ENCODE data around the gene HSD3B1.
"Not testable (repeated sequence)": the region's sequence is repeated elsewhere in the genome, so short reads cannot be mapped to it uniquely, and the experiment has no call there.

The HSD3B1 gene

DNA sequence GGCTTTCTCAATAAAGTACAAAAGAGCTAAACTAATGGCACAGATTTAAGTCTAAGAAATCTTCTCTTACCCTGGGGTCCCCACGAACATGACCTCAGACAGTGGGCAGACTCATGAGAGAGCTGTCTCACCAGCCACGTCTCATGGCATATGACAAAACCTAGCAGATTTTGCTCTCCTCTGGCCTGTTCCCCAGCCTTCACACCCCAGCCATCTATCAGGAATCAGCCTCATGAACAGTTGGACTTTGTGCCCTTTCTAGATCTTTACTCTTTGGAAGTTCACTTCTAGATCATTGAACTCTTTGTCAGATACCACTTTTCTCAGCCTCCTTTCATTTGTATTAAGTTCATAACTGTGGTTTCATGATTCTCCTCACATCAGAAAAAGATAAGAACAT lies 14.2 kb upstream of the HSD3B1 start:
- no peak for DNase-seq

GRCh38 chr1:119504831-119505230 lies 2.2 kb upstream of the HSD3B1 start:
- DNase-seq: no peak

DNA sequence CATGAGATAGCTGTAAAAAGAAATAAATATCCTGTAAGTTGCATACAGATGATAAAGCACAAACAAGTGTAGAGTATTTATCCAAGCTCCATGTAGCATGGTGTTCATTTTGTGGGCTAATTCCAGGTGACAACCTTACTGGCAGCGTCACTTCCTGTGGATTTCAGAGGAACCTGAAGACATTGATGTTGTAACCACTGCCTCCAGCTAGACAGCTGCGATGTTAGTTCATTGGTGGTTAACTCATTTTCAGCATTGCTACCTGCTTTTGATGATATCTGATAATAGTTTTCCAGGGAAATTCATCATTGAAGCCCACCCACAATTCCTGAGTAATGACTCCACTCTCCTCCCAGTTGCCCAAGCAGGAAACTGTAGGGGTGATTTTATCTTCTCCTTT lies 3.0 kb downstream of the HSD3B1 start:
- no peak for DNase-seq

DNA sequence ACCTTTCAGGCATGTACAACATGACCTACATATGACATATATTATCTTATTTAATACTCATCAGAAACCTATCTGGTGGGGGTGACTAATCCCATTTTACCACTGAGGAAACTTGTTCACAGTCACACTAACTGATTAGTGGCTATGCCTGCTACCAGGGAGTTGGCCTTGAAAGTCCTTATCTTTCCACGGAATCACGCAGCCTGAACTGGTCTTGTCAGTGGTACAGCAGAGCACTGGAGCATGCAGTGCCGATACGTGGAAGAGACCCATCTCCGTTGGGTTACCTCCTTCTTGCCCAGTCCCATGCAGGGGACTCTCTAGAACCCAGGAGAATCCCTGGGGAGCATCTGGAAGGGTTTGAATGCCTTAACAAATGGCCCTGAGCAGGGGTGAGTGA lies 8.2 kb downstream of the HSD3B1 start:
- no peak for DNase-seq

- no peak for DNase-seq
Measured at GRCh38 chr1:119516247-119516646, 9.2 kb downstream of the HSD3B1 start.

GRCh38 chr1:119516680-119517079 lies 9.7 kb downstream of the HSD3B1 start:
- DNase-seq: no peak

- DNase-seq: not testable (repeated sequence)
Measured at GRCh38 chr1:119517667-119518066, 10.7 kb downstream of the HSD3B1 start.

DNA sequence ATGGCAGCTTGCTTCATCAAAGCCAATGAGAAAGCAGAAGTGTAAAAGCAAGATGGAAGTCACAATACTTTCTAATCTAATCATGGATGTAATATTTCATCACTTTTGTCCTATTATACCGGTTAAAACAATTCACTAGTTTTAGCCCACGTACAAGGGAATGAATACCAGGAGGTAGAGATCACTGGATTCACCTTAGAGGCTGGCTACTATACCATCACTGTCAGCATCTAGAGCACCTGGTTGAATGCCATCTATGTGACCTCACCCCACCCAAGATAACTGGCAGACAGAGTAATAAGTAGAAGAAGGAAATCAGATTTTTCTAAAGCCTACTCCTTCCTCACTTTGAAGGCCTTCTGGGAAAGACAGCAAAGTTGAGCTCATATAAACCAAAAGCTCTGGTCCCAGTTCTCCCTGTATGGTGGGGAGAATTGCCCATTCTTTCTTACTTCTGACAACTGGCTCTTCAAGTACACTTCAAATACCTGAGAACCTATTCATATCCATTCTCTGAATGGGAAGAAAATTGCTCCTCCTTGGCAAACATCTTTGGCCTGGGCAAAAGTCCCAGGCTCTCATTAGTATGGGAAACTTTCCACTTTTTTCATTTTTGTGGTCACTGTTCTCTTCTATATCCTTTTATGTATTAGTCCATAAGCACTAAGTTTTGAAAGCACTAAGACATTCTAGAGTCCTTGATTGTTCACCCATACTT lies 24.8 kb downstream of the HSD3B1 start:
- DNase-seq: no peak

DNA sequence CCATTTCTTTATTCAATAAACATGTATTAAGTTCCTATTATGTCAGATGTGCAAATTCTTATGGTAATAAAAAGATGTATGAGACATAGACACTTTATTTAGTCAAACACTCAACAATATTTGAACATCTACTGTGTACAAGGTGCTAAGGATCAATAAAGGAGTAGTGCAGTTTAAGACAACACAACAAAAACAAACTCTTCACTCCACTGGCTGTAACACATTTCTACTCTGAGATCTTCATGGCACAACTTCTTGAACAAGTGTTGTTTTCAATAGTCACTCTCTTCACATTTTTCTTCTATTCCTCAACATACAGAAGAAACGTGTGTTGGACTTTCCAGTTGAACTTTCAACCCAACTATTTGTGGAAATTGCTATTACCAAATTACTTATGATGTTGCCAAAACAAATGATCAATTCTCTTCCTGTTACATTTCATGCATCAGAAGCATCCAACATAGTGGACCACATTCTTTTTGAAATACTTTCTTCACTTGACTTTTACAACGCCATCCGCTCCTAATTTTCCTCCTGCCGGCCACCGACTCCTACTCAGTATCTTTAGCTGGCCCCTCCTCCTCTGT lies 25.4 kb downstream of the HSD3B1 start:
- no peak for DNase-seq

- DNase-seq: no peak
Measured at GRCh38 chr1:119535381-119535780, 28.4 kb downstream of the HSD3B1 start.

DNA sequence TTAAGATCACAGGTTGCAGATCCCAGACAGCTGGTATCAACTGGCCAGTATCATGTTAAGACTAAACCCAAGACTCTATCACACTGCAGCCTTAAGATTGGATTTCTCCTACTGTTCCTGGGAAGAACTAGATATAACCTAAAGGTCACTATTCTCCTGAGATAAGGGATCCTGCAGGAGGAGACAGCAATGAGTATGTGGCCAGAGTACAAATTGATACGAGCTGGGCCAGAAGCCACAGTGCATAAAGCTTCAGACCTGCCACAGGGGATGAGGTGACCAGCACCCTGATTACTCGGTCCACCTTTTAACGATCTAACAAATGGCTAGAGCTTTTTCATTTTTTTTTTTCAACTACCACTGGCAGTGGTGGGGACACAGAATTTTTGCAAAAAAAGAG lies 31.0 kb downstream of the HSD3B1 start:
- DNase-seq: no peak

- DNase-seq: no peak
Measured at GRCh38 chr1:119539636-119540035, 32.6 kb downstream of the HSD3B1 start.

DNA sequence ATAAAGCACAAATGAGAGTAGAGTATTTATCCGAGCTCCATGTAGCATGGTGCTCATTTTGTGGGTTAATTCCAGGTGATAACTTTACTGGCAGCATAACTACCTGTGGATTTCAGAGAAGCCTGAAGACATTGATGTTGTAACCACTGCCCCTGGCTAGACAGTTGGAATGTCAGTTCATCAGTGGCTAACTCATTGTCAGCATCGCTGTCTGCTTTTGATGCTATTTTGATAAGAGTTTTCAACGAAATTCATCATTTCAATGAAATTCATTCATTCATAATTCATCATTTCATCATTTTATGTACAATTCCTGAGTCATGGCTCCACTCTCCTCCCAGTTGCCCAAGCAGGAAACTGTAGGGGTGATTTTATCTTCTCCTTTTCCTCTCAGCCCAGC lies 34.4 kb downstream of the HSD3B1 start:
- DNase-seq: no peak

DNA sequence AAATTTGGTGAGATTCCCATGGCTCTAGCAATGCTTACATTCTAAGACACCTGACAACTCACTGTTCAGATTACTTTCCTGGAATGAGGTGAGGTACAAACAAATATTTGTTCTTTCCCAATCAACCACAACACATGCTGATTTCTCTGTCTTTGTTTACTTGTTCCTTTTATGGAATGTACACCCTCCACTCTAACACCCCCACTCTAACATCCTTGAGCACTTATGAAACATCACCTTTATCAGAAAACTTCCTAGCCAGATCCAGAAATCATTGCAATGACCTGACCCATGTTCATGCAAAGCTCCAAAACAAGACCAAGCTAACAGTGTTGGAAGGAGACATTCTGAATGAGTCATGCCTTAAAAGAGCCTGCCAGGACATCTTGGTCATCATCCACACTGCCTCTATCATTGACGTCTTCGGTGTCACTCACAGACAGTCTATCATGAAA lies 35.5 kb downstream of the HSD3B1 start:
- DNase-seq: no peak

- DNase-seq: no peak
Measured at GRCh38 chr1:119544165-119544762, 37.3 kb downstream of the HSD3B1 start.

DNA sequence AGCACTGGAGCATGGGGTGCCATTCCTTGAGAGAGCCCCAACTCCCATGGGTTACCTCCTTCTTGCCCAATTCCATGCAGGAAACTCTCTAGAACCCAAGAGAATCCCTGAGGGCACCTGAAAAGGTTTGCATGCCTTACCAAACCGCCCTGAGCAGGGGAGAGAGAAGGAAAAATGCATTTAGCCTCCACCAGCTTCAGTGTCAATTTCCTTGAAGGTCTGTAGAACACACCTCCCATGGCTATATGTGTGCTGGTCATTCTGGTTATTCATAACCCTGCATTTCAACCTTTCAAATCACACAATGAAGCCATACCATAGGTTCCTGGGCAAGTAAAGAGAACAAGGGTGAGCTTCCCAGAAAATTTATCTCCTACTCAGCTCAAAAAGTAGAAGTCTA lies 39.6 kb downstream of the HSD3B1 start:
- no peak for DNase-seq

DNA sequence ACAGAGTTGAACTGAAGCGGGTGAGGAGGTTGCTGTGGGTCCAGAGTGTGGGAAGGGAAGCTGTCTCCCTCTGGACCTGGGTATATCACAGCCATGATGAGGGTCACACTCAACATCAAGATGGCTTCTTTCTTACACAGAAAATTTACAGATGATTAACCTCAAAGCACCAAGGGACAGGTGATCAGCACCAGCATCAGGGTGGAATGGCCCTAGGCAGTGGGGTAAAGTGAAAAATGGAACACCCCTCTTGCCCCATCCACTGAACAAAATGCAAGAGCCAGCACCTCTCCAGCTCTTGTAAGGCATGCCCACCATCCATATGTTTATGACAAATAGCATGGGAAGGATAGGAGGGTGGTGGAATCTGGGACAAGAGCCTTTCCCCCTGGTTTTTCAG lies 40.3 kb downstream of the HSD3B1 start:
- no peak for DNase-seq

- DNase-seq: no peak
Measured at GRCh38 chr1:119547805-119548204, 40.8 kb downstream of the HSD3B1 start.

GRCh38 chr1:119549719-119550132 lies 42.7 kb downstream of the HSD3B1 start:
- DNase-seq: no peak

GRCh38 chr1:119550381-119550780 lies 43.4 kb downstream of the HSD3B1 start:
- DNase-seq: no peak

GRCh38 chr1:119551218-119551617 lies 44.2 kb downstream of the HSD3B1 start:
- no peak for DNase-seq

DNA sequence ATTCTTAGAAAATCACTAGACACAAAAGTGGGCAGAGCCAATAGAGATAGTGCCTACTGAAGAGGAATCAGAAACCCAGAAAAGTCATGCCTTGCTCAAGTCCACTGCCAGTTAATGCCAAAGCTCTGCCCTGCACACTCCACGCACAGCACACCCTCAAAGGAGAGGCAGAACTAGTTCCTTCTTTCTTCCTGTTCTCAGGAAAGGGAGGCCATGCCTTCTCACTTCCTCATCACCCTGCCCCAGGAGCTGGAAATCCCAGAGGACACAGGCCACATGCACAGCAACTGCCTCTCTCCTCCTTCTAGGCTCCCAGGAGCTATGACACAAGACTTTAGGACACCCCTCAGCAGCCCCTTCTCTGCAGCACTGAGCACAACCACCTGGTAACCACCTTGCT lies 45.6 kb downstream of the HSD3B1 start:
- not testable (repeated sequence) for DNase-seq

GRCh38 chr1:119553302-119554071 lies 46.5 kb downstream of the HSD3B1 start:
- DNase-seq: not testable (repeated sequence)

DNA sequence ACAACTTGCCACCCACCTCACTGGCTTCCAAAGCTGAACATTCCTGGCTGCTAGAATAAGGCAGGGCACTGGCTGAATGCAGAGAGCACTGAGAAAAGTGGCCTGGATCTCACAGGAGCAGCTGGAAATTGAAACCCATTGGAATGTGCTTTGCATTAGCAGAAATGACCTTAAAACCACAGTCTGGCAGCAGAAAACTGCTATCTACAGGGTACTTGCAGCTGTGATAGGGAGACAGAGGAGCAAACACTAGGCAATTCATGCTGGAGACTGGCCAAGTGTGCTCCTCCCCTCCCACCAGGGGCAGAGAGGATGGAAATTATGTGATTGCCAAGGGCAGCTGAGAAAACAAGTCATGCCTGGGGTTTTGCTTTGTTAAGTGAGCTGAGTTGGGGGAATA lies 47.2 kb downstream of the HSD3B1 start:
- no peak for DNase-seq

Data from activated effector memory CD4-positive, alpha-beta T cell treated with anti-CD3 and anti-CD28 coated beads, Interleukin-2, amount 50 U/mL, for 16 hours (primary cell).